Stimulated activated effector memory CD8-positive, alpha-beta T cell treated with anti-CD3 and anti-CD28 coated beads, Interleukin-12 subunit alpha, Interleukin-12 subunit beta, amount 100 ng/mL, for 72 hours (primary cell): ENCODE measurements around the gene HOXA1.

Experiments
- ATAC-seq: fragments of 150-1000 bp; cut with Tn5 transposase; 2 replicates; pipeline ENCODE4 v1.10.0; 2021
- DNase-seq, 2 donors: peaks; one replicate each; pipeline ENCODE4 v3.0.0; 2021 to 2022; ENCODE audit warnings: low spot score in 2 of 2
- H3K27ac Mint-ChIP-seq: one replicate; pipeline ENCODE4 v1.8.0; 2022; ENCODE audit warnings: mild to moderate bottlenecking, mixed read lengths
- H3K36me3 Mint-ChIP-seq: one replicate; pipeline ENCODE4 v1.8.0; 2022; ENCODE audit warnings: mild to moderate bottlenecking, mixed read lengths
- H3K4me1 Mint-ChIP-seq: one replicate; pipeline ENCODE4 v1.8.0; 2022; ENCODE audit warnings: mixed read lengths
- H3K4me3 Mint-ChIP-seq: one replicate; pipeline ENCODE4 v1.8.0; 2022; ENCODE audit warnings: mild to moderate bottlenecking, mixed read lengths
- H3K9me3 Mint-ChIP-seq: one replicate; pipeline ENCODE4 v1.8.0; 2022; ENCODE audit warnings: mixed read lengths

Gene HOXA1

GRCh38 chr7:27095050-27095896 is 527 bp downstream of the HOXA1 start:
- peak; percentile 35 for ATAC-seq
- H3K4me3 Mint-ChIP-seq = peak overlapping the region; percentile 78

GRCh38 chr7:27094304-27095049 is 1.3 kb downstream of the HOXA1 start:
- Mint-ChIP-seq H3K4me1 (peaks cover 45% of the 10 kb centered on the region), H3K36me3 (peaks cover 6% of the 10 kb centered on the region), H3K4me3 (peak overlapping the region; percentile 78), H3K27ac (peak overlapping the region; percentile 21), H3K9me3 (no peaks in the 10 kb centered on the region)
- ATAC-seq (no peak), DNase-seq (no peak)

More at GRCh38 chr7:27095050-27095896, 527 bp downstream of the HOXA1 start:
- Mint-ChIP-seq H3K9me3 (no peaks in the 10 kb centered on the region), H3K27ac (peak overlapping the region; percentile 70), H3K36me3 (peaks cover 14% of the 10 kb centered on the region), H3K4me1 (peaks cover 45% of the 10 kb centered on the region)
- DNase-seq = no peak

- Mint-ChIP-seq H3K36me3 (no peaks in the 10 kb centered on the region), H3K4me1 (peaks cover 36% of the 10 kb centered on the region), H3K9me3 (no peaks in the 10 kb centered on the region), H3K4me3 (no peak overlapping the region), H3K27ac (no peak overlapping the region)
- DNase-seq = no peak
- ATAC-seq = no peak
Measured at GRCh38 chr7:27093184-27093895, 2.5 kb downstream of the HOXA1 start.

- no peaks in the 10 kb centered on the region for H3K9me3 Mint-ChIP-seq
- no peak overlapping the region for H3K4me3 Mint-ChIP-seq
- peaks cover 31% of the 10 kb centered on the region for H3K4me1 Mint-ChIP-seq
- H3K27ac Mint-ChIP-seq = no peak overlapping the region
- DNase-seq (no peak), ATAC-seq (no peak)
- no peaks in the 10 kb centered on the region for H3K36me3 Mint-ChIP-seq
Measured at GRCh38 chr7:27092819-27093110, 3.0 kb downstream of the HOXA1 start.

- DNase-seq = no peak
- no peak overlapping the region for H3K27ac Mint-ChIP-seq
- no peak for ATAC-seq
- peaks cover 26% of the 10 kb centered on the region for H3K4me1 Mint-ChIP-seq
- no peaks in the 10 kb centered on the region for H3K36me3 Mint-ChIP-seq
- H3K4me3 Mint-ChIP-seq = no peak overlapping the region
- no peaks in the 10 kb centered on the region for H3K9me3 Mint-ChIP-seq
Measured at GRCh38 chr7:27091941-27092818, 3.6 kb downstream of the HOXA1 start.

GRCh38 chr7:27091105-27091504 is 4.7 kb downstream of the HOXA1 start:
- Mint-ChIP-seq H3K36me3 (no peaks in the 10 kb centered on the region), H3K4me3 (no peak overlapping the region), H3K4me1 (peaks cover 21% of the 10 kb centered on the region), H3K27ac (no peak overlapping the region), H3K9me3 (no peaks in the 10 kb centered on the region)
- DNase-seq (no peak), ATAC-seq (no peak)

- no peaks in the 10 kb centered on the region for H3K9me3 Mint-ChIP-seq
- no peak for ATAC-seq
- no peaks in the 10 kb centered on the region for H3K36me3 Mint-ChIP-seq
- H3K4me1 Mint-ChIP-seq = no peaks in the 10 kb centered on the region
- no peak for DNase-seq
- peak overlapping the region; percentile 30 for H3K4me3 Mint-ChIP-seq
- H3K27ac Mint-ChIP-seq = no peak overlapping the region
Measured at GRCh38 chr7:27088002-27088922, 7.5 kb downstream of the HOXA1 start.

- no peak overlapping the region for H3K4me3 Mint-ChIP-seq
- ATAC-seq = no peak
Measured at GRCh38 chr7:27083646-27084045, 12.2 kb downstream of the HOXA1 start.

GRCh38 chr7:27082171-27082570 is 13.6 kb downstream of the HOXA1 start:
- H3K27ac Mint-ChIP-seq = no peak overlapping the region
- H3K4me1 Mint-ChIP-seq = no peaks in the 10 kb centered on the region
- ATAC-seq (no peak), DNase-seq (no peak)
- no peak overlapping the region for H3K4me3 Mint-ChIP-seq
- H3K9me3 Mint-ChIP-seq = no peaks in the 10 kb centered on the region
- no peaks in the 10 kb centered on the region for H3K36me3 Mint-ChIP-seq

More at GRCh38 chr7:27083646-27084045, 12.2 kb downstream of the HOXA1 start:
- Mint-ChIP-seq H3K36me3 (no peaks in the 10 kb centered on the region), H3K4me1 (no peaks in the 10 kb centered on the region), H3K27ac (no peak overlapping the region), H3K9me3 (no peaks in the 10 kb centered on the region)
- DNase-seq = no peak

- H3K27ac Mint-ChIP-seq = no peak overlapping the region
- ATAC-seq (no peak), DNase-seq (no peak)
- no peak overlapping the region for H3K4me3 Mint-ChIP-seq
- no peaks in the 10 kb centered on the region for H3K36me3 Mint-ChIP-seq
- no peaks in the 10 kb centered on the region for H3K9me3 Mint-ChIP-seq
- no peaks in the 10 kb centered on the region for H3K4me1 Mint-ChIP-seq
Measured at GRCh38 chr7:27080844-27081436, 14.9 kb downstream of the HOXA1 start.

GRCh38 chr7:27079234-27079975 is 16.4 kb downstream of the HOXA1 start:
- Mint-ChIP-seq H3K9me3 (no peaks in the 10 kb centered on the region), H3K4me3 (no peak overlapping the region), H3K36me3 (no peaks in the 10 kb centered on the region), H3K27ac (no peak overlapping the region), H3K4me1 (no peaks in the 10 kb centered on the region)
- ATAC-seq = no peak
- DNase-seq = no peak

GRCh38 chr7:27078616-27079233 is 17.1 kb downstream of the HOXA1 start:
- Mint-ChIP-seq H3K27ac (no peak overlapping the region), H3K36me3 (no peaks in the 10 kb centered on the region), H3K9me3 (no peaks in the 10 kb centered on the region), H3K4me3 (no peak overlapping the region), H3K4me1 (no peaks in the 10 kb centered on the region)
- ATAC-seq = no peak
- DNase-seq = no peak

GRCh38 chr7:27073076-27073475 is 22.7 kb downstream of the HOXA1 start:
- Mint-ChIP-seq H3K4me1 (no peaks in the 10 kb centered on the region), H3K4me3 (no peak overlapping the region), H3K36me3 (no peaks in the 10 kb centered on the region), H3K27ac (no peak overlapping the region), H3K9me3 (no peaks in the 10 kb centered on the region)
- ATAC-seq (no peak), DNase-seq (no peak)
